GM18498 (cell line): ENCODE data around the gene KLK14.

ENCODE experiments used
- ATAC-seq: cut with Tn5 transposase; IDR thresholded peaks from one replicate; pipeline ENCODE4 v1.9.1; 2021; ENCODE audit warnings: mild to moderate bottlenecking, moderate library complexity; ENCODE audit not compliant: unreplicated experiment

The KLK14 gene

GRCh38 chr19:51055866-51056265, 26.8 kb downstream of the KLK14 start:
- ATAC-seq: no peak

DNA sequence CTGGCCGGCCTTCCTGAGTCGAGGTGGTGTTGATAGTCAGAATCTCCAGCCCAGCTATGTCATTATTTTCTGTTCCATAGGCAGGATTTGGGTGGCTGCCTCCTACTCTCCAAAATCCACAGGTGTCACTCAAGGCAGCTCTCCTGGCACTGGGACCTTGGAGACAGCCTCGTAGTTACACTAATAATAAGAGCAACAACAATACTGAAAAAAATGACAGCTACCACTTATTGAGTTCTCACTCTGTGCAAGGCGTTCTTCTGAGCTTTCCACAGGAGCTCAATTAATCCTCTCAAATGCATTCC, 35.7 kb downstream of the KLK14 start:
- ATAC-seq: no peak

DNA sequence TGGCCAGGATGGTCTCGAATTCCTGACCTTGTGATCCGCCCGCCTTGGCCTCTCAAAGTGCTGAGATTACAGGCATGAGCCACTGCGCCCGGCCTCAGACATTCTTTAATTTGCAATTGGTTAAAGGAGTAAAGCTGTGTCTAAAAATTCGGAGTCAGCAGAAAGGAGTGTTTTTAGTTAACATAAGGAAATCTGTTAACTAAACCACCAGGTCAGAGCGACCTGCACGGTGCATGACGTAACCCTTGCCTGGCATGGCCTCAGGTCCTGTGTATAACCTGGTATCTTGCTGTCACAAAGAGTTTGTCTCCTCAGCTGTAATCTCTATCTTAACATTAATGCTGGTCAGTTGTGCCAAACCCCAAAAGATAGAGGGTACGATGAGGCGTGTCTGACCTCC, 38.4 kb downstream of the KLK14 start:
- no peak for ATAC-seq

GRCh38 chr19:51043497-51043896, 39.2 kb downstream of the KLK14 start:
- no peak for ATAC-seq

DNA sequence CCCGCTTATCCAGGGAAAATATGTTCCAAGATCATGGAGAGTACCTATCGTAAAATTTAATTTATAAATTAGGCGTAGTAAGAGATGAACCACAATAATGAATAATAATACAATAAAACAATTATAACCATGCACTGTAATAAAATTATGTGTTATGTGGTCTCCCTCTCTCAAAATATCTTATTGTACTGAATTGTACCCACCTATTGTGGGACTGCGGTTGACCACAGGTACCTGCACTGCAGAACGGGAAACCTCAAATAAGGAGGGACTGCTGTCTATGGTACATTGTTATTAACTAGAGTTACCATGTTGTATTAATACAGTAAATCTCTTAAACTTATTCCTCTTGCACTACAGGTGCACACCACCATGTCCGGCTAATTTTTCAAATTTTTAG, 42.5 kb downstream of the KLK14 start:
- no peak for ATAC-seq

DNA sequence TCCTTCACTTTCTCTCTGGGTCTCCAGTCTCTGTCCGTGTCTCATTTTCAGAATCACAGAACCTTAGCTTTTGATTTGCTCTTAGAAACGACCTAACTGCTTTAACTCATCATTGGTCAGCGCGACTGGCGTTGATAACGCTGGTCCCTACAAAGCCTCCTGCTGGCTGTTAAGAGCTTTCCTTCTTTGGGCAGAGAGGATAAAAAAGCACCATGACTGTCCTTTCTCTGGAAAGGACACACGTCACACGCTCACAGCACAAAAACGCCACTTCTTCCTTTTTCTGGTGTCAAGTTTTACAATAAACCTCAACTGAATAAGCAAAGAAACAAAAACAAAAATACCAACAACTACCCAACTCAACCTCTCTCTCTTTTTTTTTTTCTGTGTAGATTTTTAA, 46.2 kb downstream of the KLK14 start:
- no peak for ATAC-seq

DNA sequence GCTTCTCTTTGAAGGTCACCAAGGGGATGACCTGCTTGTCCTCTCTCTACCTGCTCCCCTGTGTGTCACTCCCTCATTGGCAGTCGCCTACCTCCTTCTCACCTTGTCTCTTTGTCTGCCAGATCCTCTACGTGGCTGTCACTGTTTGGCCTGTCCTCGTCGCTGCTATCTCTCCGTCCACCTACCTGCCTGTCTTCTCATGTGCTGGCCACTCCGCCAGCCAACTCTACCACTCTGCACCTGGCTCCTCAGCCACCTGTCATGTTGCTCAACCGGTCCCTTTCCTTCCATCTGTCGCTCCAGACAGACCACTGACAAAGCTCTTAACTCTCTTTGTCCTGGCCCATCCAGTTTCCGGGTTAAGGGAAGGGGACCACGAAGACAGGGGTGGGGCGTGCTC, 48.0 kb downstream of the KLK14 start, which contains the start of gene KLK12:
Gene KLK12, minus strand, starts transcription at position 299 of the 400 bp plus-strand sequence. CDS start 381 bp downstream, outside the sequence.
- no peak for ATAC-seq

DNA sequence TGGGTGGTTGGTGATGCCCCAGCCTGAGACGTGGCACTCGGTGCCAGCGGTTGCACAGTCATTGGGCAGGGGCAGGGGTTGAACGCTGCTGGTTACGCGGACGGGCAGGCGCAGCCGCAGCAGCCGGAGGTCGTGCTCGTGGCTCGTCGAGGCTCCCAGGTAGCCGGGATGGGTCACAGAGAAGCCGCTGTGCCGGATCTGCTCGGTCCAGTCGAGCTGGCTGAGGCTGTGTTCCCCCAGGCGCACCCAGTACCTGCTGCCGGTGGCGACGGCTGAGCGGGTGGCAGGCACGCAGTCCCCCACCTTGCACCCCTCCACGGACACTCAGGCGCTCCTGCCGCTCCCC, 50.8 kb downstream of the KLK14 start:
- no peak for ATAC-seq

- ATAC-seq: no peak
Measured at GRCh38 chr19:51031220-51031879, 51.3 kb downstream of the KLK14 start.

- no peak for ATAC-seq
Measured at GRCh38 chr19:51030631-51031030, 52.1 kb downstream of the KLK14 start.

DNA sequence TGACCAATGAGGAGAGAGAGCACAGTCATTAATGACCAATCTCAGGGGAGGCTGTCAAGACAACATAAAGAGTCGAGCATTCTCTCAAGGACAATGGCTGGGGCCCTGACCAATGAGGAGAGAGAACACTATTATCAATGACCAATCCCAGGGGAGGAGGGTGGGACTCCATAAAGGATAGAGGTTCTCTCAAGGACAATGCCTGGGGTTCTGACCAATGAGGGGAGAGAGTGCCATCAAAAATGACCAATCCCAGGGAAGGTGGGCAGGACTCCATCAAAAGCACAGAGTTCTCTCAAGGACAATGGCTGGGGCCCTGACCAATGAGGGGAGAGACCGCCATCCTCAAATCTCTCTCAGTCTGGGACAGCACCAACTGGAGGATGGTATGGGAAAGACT, 53.0 kb downstream of the KLK14 start:
- ATAC-seq: no peak
